ENCODE data around the gene PMEPA1.

The PMEPA1 gene

DNA sequence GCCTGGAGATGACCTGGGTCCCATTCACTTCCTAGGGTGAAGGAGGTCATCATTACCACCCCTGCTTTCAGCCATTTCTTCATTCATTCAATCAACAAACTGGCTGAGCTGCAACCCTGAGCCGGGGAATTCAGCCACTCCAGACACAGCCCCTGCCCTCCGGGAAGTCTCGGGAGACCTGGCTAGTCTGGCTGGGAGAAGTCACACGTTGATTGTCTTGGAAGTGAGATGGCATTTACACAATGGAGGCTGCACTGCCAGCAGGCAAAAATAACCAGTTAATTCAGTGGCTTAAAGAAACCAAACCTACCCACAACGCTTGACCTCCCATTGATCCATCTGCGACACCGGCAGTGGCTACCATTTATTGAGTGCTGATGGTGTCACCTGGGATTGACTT is 2.0 kb upstream of the PMEPA1 start:
- H3K9me3 Mint-ChIP-seq: no peaks in the 10 kb centered on the region
- DNase-seq: no peak
- H3K36me3 Mint-ChIP-seq: peaks cover 2 to 3% of the 10 kb centered on the region in 2 donors
- no peak overlapping the region for H3K27ac Mint-ChIP-seq
- no peak overlapping the region for H3K4me3 Mint-ChIP-seq
- ATAC-seq (replicated peaks): no peak
- peaks cover 0 to 5% of the 10 kb centered on the region in 2 donors for H3K27me3 Mint-ChIP-seq
- peaks cover 36 to 46% of the 10 kb centered on the region in 2 donors for H3K4me1 Mint-ChIP-seq

DNA sequence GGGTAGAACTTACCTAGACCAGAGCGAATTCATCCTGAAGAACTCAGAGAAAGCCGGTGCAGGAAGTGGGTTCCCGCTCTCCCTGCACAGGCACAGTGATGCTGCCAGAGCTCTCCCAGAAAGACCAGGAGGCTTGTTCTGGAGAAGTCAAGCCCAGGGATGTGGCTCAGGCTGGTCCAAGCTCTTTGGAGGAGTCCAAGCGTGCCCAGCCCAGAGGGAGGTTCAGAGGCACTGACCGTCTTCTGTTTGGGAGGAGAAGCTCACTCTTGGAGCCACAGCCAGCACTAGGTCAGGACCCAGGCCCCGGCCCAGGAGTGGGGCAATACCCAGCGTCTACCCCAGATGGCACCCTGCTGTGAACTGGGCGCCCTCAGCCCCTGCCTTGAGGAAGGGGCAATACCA is 1.5 kb upstream of the PMEPA1 start:
- ATAC-seq (replicated peaks): no peak
- Mint-ChIP-seq H3K27ac (peak overlapping the region; percentile 94), H3K4me3 (peak overlapping the region; percentile 10 to 88), H3K27me3 (peaks cover 0 to 5% of the 10 kb centered on the region in 2 donors), H3K4me1 (peaks cover 40 to 51% of the 10 kb centered on the region in 2 donors), H3K9me3 (no peaks in the 10 kb centered on the region), H3K36me3 (peaks cover 2 to 3% of the 10 kb centered on the region in 2 donors)
- no peak for DNase-seq

DNA sequence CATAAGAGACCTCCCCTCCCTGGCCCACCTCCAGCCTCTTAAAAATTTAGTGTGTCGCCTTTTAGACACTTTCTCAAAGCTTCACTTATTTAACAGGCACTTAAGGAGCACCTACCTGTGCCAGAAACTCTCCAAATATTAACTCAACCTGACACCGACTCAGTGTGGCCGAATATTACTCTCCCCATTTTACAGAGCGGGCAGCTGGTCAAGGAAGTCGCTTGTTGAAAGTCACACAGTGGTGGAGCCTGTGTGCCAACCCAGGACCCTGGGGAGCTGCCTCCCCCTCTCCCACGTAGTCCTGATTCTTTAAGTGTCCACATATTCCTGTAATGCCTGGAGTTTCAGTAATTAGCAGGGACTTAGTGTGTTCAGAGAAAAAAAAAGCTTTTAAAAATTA is 1.0 kb upstream of the PMEPA1 start:
- peaks cover 43 to 56% of the 10 kb centered on the region in 2 donors for H3K4me1 Mint-ChIP-seq
- peaks cover 2 to 3% of the 10 kb centered on the region in 2 donors for H3K36me3 Mint-ChIP-seq
- no peak for DNase-seq
- no peaks in the 10 kb centered on the region for H3K9me3 Mint-ChIP-seq
- H3K4me3 Mint-ChIP-seq: peak overlapping the region; percentile 88 to 92
- no peak for ATAC-seq (replicated peaks)
- H3K27ac Mint-ChIP-seq: peak overlapping the region; percentile 94
- peaks cover 0 to 5% of the 10 kb centered on the region in 2 donors for H3K27me3 Mint-ChIP-seq

DNA sequence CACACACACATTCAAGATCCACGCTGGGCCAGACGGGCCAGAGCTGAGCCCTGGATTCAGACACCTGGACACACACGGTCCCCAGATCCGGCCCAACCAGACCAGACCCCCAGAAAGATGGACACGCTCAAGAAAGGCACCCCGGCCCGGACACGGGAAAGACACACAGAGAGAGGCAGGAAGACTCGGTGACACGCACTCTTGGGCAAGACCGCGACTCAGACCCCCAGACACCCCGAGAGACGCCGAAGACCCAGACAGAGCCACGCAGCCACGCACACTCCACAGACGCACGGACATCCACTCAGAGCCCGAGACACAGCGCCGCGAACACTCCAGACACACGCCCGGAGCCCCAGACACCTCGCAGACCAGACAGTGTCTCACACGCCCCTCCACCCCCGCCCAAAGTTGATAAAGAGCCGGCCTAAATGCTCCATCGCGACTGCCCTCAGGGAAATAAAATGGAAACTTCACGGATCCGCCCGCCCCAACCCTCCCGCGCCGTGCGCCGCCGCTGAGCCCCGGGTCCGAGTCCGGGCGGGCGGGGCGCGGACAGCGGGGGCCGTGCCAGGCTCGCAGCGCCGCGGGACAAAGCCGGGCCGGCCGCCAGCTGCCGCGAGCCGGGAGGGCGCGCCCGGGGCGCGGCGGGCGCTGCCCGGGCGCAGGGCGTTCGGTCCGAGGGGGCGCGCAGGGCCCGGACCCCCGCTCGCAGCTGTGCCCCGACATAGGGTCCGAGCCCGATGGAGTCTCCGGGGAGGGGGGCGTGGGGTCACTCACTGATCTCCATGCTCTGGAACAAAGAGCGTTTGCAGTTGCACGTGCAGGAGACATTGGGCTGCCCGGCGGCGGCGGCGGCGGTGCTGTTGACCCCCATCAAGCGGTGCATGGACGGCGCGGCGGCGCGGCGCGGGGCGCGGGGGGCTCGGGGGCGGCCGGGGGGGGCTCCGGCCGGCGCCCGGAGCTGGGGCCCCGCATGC is 831 bp downstream of the PMEPA1 start:
- peaks cover 2 to 6% of the 10 kb centered on the region in 2 donors for H3K36me3 Mint-ChIP-seq
- peaks cover 60 to 74% of the 10 kb centered on the region in 2 donors for H3K4me1 Mint-ChIP-seq
- no peaks in the 10 kb centered on the region for H3K9me3 Mint-ChIP-seq
- ATAC-seq (replicated peaks): peak; percentile 8 to 11
- H3K27me3 Mint-ChIP-seq: peaks cover 0 to 5% of the 10 kb centered on the region in 2 donors
- no peak for DNase-seq
- peak overlapping the region; percentile 93 for H3K27ac Mint-ChIP-seq
- peak overlapping the region; percentile 84 to 89 for H3K4me3 Mint-ChIP-seq

DNA sequence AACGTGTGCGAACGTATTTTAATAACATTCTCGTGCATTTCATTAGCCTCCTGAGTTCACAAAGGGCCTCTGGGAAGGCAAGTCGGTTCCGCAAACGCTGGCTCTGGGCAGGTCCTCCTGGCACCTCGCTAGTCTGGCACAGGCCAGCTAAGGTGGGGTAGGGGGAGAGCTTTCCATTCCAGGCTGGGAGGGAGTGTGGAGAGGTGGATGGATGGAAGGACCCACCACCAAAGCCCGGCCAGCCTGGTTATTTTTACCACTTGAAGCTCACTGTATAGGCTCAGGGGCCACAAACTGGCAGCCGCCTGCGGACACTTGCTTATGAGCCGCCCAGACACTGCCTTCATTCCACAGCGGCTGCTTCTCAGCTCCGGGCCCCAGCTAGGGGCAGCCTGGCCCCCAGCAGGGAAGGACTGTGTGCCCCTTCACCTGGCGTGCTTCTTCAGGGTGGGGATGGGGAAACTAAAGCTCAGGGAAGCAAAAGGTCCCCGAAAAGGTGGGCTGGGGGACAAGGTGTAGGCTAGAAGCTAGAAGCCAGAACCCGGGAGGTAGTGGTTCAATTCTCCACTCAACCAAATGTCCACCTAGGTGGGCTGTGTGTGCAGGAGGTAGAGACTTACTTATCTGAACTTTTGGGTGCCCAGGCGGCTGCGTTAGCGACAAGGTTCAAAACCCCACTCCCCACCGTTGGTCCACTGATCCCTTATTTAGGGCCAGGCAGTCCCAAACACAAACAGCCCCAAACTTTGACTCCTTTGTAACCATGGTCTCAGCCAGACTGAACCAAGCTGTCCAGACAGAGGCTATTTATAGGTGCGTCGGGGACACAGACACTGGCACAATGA is 1.7 kb downstream of the PMEPA1 start:
- ATAC-seq (replicated peaks): no peak
- no peaks in the 10 kb centered on the region for H3K9me3 Mint-ChIP-seq
- peaks cover 2 to 6% of the 10 kb centered on the region in 2 donors for H3K36me3 Mint-ChIP-seq
- H3K4me3 Mint-ChIP-seq: peak overlapping the region; percentile 84 to 89
- H3K4me1 Mint-ChIP-seq: peaks cover 64 to 79% of the 10 kb centered on the region in 2 donors
- no peak for DNase-seq
- peaks cover 0 to under 1% of the 10 kb centered on the region in 2 donors for H3K27me3 Mint-ChIP-seq
- peak overlapping the region; percentile 93 for H3K27ac Mint-ChIP-seq

DNA sequence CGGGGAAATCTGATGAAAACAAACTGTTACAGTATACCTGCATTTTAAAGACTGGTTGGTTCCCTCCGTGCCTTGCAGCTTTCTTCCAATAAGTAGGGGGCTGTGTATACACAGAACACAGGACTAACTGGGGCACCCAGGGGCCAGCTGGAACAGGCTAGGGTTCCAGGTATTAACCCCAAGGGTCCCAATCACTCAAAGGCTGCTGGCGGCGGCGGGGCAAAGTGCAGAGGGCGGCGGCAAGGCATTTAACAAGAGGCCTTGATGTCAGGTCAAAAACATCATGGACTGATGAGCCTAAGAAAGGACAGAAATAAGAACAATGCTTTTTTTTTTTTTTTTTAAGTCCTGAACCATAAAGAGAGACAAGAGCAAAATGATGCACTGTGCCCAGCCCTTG is 2.5 kb downstream of the PMEPA1 start:
- peaks cover 68 to 83% of the 10 kb centered on the region in 2 donors for H3K4me1 Mint-ChIP-seq
- H3K27ac Mint-ChIP-seq: no peak overlapping the region
- H3K4me3 Mint-ChIP-seq: peak overlapping the region; percentile 11 to 66
- no peak for ATAC-seq (replicated peaks)
- no peaks in the 10 kb centered on the region for H3K9me3 Mint-ChIP-seq
- no peaks in the 10 kb centered on the region for H3K27me3 Mint-ChIP-seq
- H3K36me3 Mint-ChIP-seq: peaks cover 2 to 6% of the 10 kb centered on the region in 2 donors
- no peak for DNase-seq

DNA sequence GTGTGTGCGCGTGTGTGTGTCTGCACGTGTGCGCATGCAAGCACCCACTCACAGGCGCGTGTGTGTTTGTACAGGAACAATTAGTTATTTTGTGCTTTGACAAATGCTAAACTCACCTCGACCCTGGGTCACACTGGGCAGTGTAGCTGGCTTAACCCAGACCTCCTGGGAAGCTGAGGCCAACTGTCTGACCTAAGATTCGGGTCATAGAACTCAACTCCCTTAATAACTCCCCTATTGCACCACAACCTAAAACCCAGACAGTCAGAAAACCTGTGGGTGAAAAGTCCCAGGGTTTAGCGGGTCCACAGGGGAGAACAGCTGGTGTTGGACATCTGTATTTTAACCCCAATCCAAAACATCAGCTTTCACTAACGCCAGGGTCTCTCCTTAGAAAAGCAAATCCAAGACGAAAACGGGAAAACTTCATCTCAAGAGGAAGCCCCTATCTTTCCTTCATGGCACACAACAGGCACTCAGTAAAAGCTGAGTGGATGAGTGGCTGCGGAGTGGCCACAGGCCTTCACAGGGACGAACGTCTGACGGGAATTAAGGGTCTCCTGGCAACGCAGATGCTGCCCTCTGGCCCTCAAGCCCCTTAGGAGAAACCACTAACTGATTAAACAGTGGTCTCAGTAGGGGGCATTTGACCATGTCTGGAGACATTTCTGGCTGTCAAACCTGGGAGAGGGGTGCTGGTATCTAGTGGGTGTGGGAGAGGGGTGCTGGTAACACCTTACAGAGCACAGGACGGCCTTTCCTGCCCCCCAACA is 4.5 kb downstream of the PMEPA1 start:
- H3K27ac Mint-ChIP-seq: no peak overlapping the region
- no peaks in the 10 kb centered on the region for H3K9me3 Mint-ChIP-seq
- peaks cover 76 to 88% of the 10 kb centered on the region in 2 donors for H3K4me1 Mint-ChIP-seq
- DNase-seq (no peak), ATAC-seq (replicated peaks) (no peak)
- H3K36me3 Mint-ChIP-seq: peaks cover 4 to 6% of the 10 kb centered on the region in 2 donors
- H3K4me3 Mint-ChIP-seq: no peak overlapping the region
- no peaks in the 10 kb centered on the region for H3K27me3 Mint-ChIP-seq

DNA sequence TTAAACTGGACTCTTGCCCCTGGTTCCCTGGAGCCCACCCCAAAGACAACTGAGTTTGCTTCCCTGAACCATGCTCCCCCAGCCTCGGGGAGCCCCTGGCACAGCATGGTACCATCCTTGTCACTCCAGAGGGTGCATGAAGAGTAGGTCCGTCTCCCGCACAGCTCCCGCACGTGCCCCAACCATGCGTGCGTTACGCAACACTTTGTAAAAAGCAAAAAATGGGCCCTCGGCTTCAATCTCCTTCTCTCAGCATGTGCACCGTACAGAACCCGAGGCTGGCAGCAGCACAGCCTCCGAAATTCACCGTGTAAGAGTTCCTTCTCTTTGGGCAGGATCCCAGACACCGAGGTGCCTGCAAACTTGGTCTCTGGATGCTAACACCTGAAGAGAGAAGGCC is 5.6 kb downstream of the PMEPA1 start:
- Mint-ChIP-seq H3K27ac (peak overlapping the region; percentile 53), H3K4me3 (no peak overlapping the region), H3K36me3 (peaks cover 4 to 6% of the 10 kb centered on the region in 2 donors), H3K4me1 (peaks cover 86 to 97% of the 10 kb centered on the region in 2 donors), H3K27me3 (no peaks in the 10 kb centered on the region), H3K9me3 (no peaks in the 10 kb centered on the region)
- no peak for DNase-seq
- ATAC-seq (replicated peaks): no peak

DNA sequence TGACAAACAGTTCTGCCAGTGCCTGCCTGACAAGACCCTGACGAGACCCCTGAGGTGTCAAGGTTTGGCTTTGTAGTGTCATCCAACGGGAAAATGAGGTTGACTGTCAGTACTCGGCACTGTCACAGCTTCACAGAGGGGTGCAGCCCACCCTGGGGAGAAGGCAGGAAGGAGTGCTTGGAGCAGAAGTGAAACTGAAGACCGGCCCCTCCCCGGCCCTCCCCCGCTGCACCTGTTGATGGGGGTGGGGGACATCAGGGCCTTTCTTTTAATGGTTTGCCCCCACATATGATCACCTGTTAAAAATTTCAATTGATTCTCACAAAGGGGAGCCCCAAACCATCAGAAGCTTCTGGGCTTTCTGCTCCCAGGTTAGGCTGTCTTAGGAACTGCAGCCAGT is 6.8 kb downstream of the PMEPA1 start:
- Mint-ChIP-seq H3K27me3 (no peaks in the 10 kb centered on the region), H3K9me3 (no peaks in the 10 kb centered on the region), H3K27ac (peak overlapping the region; percentile 81), H3K4me3 (peak overlapping the region; percentile 57 to 62), H3K36me3 (peaks cover 2 to 7% of the 10 kb centered on the region in 2 donors), H3K4me1 (peaks cover 86 to 100% of the 10 kb centered on the region in 2 donors)
- DNase-seq: no peak
- peak; percentile 29 to 32 for ATAC-seq (replicated peaks)

DNA sequence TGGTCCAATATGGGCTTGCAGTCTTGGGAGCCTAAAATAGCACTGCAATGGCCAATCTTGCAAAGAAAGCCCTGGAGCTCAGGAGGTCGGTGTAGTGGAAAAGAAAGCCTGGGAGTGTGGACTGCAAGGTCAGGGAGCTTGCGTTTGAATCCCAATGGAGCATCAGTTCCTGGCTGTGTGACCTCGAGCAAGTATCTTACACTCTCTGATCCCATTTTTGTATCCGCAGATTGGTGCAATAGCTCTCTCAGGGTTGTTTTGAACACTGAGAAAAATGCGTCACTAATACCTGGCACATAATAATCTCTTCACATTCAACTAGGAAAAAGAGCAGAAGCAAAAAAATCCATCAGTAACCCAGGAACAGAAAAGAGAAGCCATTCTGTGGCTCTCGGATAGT is 7.3 kb downstream of the PMEPA1 start:
- Mint-ChIP-seq H3K9me3 (no peaks in the 10 kb centered on the region), H3K36me3 (peaks cover 2 to 8% of the 10 kb centered on the region in 2 donors), H3K27ac (peak overlapping the region; percentile 81), H3K4me1 (peaks cover 86 to 100% of the 10 kb centered on the region in 2 donors), H3K27me3 (no peaks in the 10 kb centered on the region), H3K4me3 (peak overlapping the region; percentile 57 to 62)
- DNase-seq (no peak), ATAC-seq (replicated peaks) (no peak)

DNA sequence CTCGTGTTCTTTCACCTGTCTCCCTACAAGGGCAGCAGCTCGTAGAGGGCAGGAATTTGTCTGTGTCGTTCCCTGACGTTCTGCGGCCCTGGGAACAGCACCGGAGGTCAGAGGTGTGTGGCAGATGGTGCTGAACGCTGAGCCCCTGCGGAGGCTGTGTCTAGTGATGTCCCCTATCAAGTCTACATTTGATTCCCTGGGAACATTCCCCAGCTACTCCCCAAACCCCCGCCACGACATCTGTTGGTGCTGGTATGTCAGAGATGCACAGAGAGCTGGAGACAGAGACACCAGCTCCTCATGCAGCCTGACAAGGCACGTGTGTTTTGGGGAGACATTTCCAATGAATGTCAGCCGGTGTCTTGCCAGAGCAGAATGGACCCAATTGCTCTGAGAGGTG is 7.7 kb downstream of the PMEPA1 start:
- peak overlapping the region; percentile 9 for H3K27ac Mint-ChIP-seq
- ATAC-seq (replicated peaks) (no peak), DNase-seq (no peak)
- peaks cover 2 to 10% of the 10 kb centered on the region in 2 donors for H3K36me3 Mint-ChIP-seq
- peaks cover 86 to 100% of the 10 kb centered on the region in 2 donors for H3K4me1 Mint-ChIP-seq
- peak overlapping the region in 1 of 2 donors; percentile 62 for H3K4me3 Mint-ChIP-seq
- H3K9me3 Mint-ChIP-seq: no peaks in the 10 kb centered on the region
- no peaks in the 10 kb centered on the region for H3K27me3 Mint-ChIP-seq

DNA sequence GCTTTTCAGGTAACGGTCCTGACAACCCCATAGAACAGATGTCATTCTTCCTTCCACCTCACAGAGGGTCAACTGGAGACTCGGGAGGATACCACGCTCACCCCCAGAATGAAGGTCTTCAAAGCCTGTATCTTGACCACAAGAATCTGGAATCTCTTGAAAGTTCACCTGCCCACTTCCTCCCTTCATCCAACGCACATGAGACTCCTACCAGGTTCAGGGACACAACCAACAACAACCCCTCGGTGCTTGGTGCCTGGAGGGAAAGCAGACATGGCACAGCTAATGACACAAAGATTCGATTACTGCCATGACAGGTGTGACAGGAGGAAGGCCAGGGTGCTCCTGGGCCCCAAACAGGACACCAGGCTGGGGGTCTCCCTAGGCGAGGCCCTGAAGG is 8.2 kb downstream of the PMEPA1 start:
- Mint-ChIP-seq H3K36me3 (peaks cover 2 to 12% of the 10 kb centered on the region in 2 donors), H3K4me3 (no peak overlapping the region), H3K4me1 (peaks cover 85 to 100% of the 10 kb centered on the region in 2 donors), H3K27ac (peak overlapping the region; percentile 37), H3K9me3 (no peaks in the 10 kb centered on the region), H3K27me3 (no peaks in the 10 kb centered on the region)
- no peak for DNase-seq
- ATAC-seq (replicated peaks): no peak

DNA sequence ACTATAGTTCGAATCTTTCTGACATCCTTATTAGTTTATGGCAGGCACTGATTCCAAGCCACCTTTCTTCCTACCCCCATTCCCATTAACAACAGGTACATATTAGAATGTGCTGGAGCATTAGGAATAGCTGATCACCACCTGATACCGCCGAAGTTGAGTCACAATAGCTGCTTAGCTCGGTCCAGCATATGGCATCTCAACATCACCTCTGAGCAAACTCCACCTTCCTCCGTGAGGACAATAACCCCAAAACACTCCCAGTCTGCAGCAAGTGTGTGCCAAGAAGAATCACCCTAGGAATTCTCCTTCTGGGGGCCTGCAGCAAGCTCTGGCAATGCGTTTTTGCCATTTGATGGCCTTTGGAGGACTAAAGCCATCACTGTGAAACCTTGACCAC is 8.7 kb downstream of the PMEPA1 start:
- no peak overlapping the region for H3K4me3 Mint-ChIP-seq
- H3K9me3 Mint-ChIP-seq: no peaks in the 10 kb centered on the region
- peaks cover 86 to 100% of the 10 kb centered on the region in 2 donors for H3K4me1 Mint-ChIP-seq
- no peak overlapping the region for H3K27ac Mint-ChIP-seq
- DNase-seq (no peak), ATAC-seq (replicated peaks) (no peak)
- H3K36me3 Mint-ChIP-seq: peaks cover 2 to 12% of the 10 kb centered on the region in 2 donors
- no peaks in the 10 kb centered on the region for H3K27me3 Mint-ChIP-seq

Measured in stimulated activated naive B cell treated with anti-CD40 and anti-IgM and Interleukin-4, amounts not matched to agents 10 μg/mL and 1 μg/mL and 100 μg/mL, for 72 hours (primary cell).